GM18526 (cell line): ENCODE measurements around the gene INPP4A.

Experiments used
- POLR2A ChIP-seq: IDR thresholded peaks from 3 replicates; pipeline ENCODE4 v1.6.1; 2011; ENCODE audit not compliant: insufficient read length; ENCODE audit errors: extremely low read depth

INPP4A gene

DNA sequence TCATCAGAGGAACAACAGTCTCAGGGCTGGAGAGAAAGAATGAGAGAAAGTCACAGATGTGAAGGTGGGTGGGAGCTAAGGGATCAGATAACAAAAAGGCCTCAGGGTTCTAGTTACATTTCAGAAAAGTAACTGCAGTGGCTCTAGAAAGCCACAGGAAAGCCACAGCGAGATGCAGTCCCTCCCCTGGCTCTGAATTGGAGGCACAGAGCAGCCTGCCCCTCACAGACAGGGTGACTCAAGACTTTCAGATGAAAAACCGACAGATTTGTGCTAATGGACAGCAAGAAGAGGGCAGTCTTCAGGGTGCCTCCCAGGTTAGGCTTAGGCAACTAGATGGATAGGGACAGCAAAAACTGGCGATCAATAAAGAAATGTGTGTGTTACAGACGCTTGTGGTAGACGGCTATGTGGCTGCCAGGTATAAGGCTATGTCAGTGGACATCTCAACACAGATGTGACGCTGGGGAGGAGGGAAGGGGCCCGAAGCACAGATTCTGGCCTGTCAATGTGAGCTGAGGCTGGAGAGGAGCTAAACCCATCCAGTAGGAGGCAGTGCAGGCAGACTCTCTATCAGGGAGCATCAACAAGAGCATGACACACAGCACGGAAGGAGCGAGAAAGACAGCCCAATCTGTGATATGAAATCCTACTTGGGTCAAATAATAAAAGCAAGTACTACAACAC lies 189.9 kb downstream of the INPP4A start:
- TF ChIP-seq POLR2A = no peak

DNA sequence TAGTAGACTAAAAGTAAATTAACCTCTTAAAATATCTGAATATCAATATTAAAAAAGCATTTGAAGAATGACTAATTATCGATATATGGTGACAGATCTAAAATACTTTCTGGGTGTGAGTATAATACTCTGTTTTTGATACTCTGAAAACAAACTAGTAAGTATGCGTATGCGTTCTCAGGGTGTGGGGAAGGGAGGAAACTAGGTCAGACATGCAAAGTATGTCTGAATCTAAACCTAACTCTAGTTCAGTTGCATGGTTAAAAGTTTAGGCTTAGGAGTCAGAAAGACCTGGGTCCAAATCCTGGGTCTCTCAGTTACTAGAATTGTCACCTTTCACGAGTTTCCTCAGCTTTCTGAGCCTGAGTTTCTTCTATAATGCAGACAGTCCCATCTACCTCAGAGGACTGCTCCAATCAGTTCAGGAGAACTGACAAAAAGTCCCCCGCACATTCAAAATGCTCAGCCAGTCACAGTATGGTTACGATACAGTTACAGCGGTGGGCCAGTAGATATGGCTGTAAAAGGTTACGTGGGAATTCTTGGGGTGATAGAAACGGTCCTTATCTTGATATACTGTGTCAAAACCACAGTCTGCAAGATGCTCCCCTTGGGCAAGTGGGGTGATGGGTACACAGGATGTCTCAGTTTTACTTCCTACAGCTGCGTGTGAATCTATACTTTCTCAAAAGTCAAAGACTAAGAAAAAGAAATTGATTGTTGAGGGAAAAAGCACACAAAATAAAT lies 192.9 kb downstream of the INPP4A start:
- no peak for TF ChIP-seq POLR2A

DNA sequence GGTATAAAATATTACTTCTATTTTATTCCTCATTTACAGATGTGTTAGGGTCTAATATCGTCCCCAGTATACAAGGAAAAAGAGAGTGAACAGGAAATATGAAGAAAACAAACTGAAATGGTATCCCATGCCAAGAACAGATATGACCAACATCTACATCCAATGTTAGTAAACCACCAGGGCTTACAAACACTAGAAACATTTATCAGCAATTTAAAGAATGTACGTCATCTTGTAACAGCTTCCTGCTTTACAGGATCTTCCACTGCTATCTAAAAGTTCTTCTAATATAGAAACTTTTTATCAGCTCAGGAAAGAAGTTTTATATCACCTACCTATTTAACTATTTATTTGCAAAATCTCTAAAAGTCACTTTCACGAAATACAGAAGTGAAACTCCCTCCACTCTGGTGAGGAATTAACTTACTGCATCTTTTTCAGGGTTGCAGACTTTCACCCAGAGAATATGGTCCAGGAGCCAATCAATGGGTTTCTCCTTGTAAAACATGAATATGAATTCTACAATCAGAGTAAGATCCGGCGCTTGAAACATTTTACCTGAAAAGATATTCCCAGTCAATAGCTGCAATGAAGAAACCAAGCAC lies 198.9 kb downstream of the INPP4A start:
- no peak for TF ChIP-seq POLR2A
